Panc1 (cell line): Measurements from ENCODE around the gene GABRR1.

Source experiments
- CTCF ChIP-seq: fragments of 450-650 bp; IDR thresholded peaks from 2 replicates; pipeline ENCODE4 v1.5.1; 2017; ENCODE audit warnings: mild to moderate bottlenecking
- POLR2AphosphoS5 ChIP-seq: IDR thresholded peaks from 2 replicates; pipeline ENCODE4 v1.6.1; 2012; ENCODE audit warnings: mild to moderate bottlenecking, low read depth, low read length, moderate library complexity
- REST ChIP-seq, 2 experiments: IDR thresholded peaks; 2 replicates each; pipeline ENCODE4 v1.6.1; 2011 to 2012; ENCODE audit warnings: low read depth in 2 of 2, control low read depth in 1 of 2, low read length in 1 of 2, mild to moderate bottlenecking in 1 of 2, moderate library complexity in 1 of 2; ENCODE audit not compliant: insufficient read depth in 1 of 2
- SIN3A ChIP-seq: IDR thresholded peaks from 2 replicates; pipeline ENCODE4 v1.6.1; 2012; ENCODE audit warnings: low read depth, mild to moderate bottlenecking, low read length, moderate library complexity, borderline replicate concordance; ENCODE audit not compliant: insufficient read depth

- no peak for TF ChIP-seq CTCF
- no peak for TF ChIP-seq POLR2AphosphoS5
- TF ChIP-seq REST (IDR thresholded peaks at IDR 0.05; ENCODE audit: insufficient read depth in 1 of 2, low read depth in 2 of 2, low read length in 1 of 2): no peak
- TF ChIP-seq SIN3A: no peak
Observed at GRCh38 chr6:89251976-89252375, 34.8 kb upstream of the GABRR1 start.
